ENCODE results near the gene ZBTB16.

ZBTB16 gene

DNA sequence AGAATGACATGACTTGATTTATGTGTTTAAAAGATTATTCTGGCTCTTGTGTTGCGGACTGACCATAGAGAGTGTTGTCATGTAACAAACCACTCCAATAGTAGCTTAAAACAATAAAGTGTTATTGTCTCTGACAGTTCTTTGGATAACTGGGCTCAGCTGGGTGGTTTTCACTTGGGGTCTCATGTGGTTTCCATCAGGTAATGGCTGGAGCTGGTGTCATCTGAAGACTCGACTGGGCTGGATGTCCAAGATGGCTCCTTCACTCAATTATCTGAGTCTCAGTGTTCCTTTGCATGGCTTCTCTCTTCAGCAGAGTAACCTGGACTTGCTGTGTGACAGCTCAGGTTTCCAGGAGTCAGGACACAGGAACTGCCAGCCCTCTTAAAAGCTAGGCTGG lies 132.4 kb downstream of the ZBTB16 start:
- no peak for DNase-seq (ENCODE audit: low read depth)
- TF ChIP-seq, protein P1, sequence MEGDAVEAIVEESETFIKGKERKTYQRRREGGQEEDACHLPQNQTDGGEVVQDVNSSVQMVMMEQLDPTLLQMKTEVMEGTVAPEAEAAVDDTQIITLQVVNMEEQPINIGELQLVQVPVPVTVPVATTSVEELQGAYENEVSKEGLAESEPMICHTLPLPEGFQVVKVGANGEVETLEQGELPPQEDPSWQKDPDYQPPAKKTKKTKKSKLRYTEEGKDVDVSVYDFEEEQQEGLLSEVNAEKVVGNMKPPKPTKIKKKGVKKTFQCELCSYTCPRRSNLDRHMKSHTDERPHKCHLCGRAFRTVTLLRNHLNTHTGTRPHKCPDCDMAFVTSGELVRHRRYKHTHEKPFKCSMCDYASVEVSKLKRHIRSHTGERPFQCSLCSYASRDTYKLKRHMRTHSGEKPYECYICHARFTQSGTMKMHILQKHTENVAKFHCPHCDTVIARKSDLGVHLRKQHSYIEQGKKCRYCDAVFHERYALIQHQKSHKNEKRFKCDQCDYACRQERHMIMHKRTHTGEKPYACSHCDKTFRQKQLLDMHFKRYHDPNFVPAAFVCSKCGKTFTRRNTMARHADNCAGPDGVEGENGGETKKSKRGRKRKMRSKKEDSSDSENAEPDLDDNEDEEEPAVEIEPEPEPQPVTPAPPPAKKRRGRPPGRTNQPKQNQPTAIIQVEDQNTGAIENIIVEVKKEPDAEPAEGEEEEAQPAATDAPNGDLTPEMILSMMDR (conservative IDR thresholded peaks at IDR 0.05; ENCODE audit: low read depth, low read length) = no peak
- H3K4me3 ChIP-seq (ENCODE audit: low read depth, low read length) = no peak overlapping the region

GRCh38 chr11:114192841-114193389 lies 133.4 kb downstream of the ZBTB16 start:
- DNase-seq (ENCODE audit: low read depth) = peak; percentile 93
- TF ChIP-seq, protein P1 (conservative IDR thresholded peaks at IDR 0.05; ENCODE audit: low read depth, low read length) = no peak
- H3K4me3 ChIP-seq (ENCODE audit: low read depth, low read length) = no peak overlapping the region

- H3K4me3 ChIP-seq (ENCODE audit: low read depth, low read length) = no peak overlapping the region
- TF ChIP-seq, protein P1 (conservative IDR thresholded peaks at IDR 0.05; ENCODE audit: low read depth, low read length) = no peak
- peak; percentile 78 for DNase-seq (ENCODE audit: low read depth)
These were observed 134.5 kb downstream of the ZBTB16 start for GRCh38 chr11:114193730-114194679.

DNA sequence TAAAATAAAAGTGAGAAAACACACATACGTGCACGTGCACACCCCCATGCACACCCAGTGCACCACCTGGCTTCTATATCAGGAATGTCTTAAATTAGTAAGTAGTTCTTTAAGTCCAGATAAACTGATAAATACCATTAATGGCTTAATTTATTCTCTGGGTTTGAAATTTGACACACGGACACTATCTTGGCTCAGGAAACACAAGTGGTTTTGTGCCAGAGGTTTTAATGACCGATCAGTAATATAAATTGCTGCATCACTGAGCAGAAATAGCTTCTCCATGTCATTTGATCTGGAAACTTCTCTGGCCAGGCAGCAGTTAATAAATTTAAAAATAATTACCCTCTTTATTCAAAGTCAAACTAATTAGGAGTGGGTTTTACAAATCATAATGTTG lies 135.2 kb downstream of the ZBTB16 start:
- TF ChIP-seq, protein P1 (conservative IDR thresholded peaks at IDR 0.05; ENCODE audit: low read depth, low read length) = peak; percentile 28

GRCh38 chr11:114195151-114195550 lies 135.6 kb downstream of the ZBTB16 start:
- TF ChIP-seq, protein P1 (conservative IDR thresholded peaks at IDR 0.05; ENCODE audit: low read depth, low read length) = no peak
- H3K4me3 ChIP-seq (ENCODE audit: low read depth, low read length) = no peak overlapping the region
- no peak for DNase-seq (ENCODE audit: low read depth)

More for the DNA sequence above, 135.2 kb downstream of the ZBTB16 start:
- no peak overlapping the region for H3K4me3 ChIP-seq (ENCODE audit: low read depth, low read length)
- no peak for DNase-seq (ENCODE audit: low read depth)

GRCh38 chr11:114195981-114196731 lies 136.6 kb downstream of the ZBTB16 start:
- TF ChIP-seq, protein P1 (conservative IDR thresholded peaks at IDR 0.05; ENCODE audit: low read depth, low read length) = peak; percentile 2
- no peak overlapping the region for H3K4me3 ChIP-seq (ENCODE audit: low read depth, low read length)
- no peak for DNase-seq (ENCODE audit: low read depth)
